Neutrophil (primary cell): ENCODE data around the gene STARD10.

Experiments
- H3K27ac ChIP-seq: fragments of 200-600 bp; sonication (generic); 2 replicates; pipeline ENCODE4 v1.5.1; 2016; ENCODE audit warnings: mild to moderate bottlenecking, moderate library complexity
- H3K27me3 ChIP-seq: fragments of 200-600 bp; sonication (generic); 2 replicates; pipeline ENCODE4 v1.6.0; 2016; ENCODE audit warnings: mild to moderate bottlenecking
- H3K36me3 ChIP-seq: fragments of 200-600 bp; sonication (generic); 2 replicates; pipeline ENCODE4 v1.5.1; 2017
- H3K4me1 ChIP-seq, 2 experiments: fragments of 200-600 bp in 1 of 2; sonication (generic) in 1 of 2; 1 replicate in 1 of 2; 2 replicates in 1 of 2; pipeline versions ENCODE4 v1.5.1 to v1.6.1; 2013 to 2016; ENCODE audit warnings: low read depth in 1 of 2, low read length in 1 of 2, mild to moderate bottlenecking in 1 of 2, moderate library complexity in 1 of 2; ENCODE audit not compliant: control insufficient read depth in 1 of 2, insufficient read depth in 1 of 2
- H3K4me3 ChIP-seq, 2 experiments: fragments of 200-600 bp in 1 of 2; sonication (generic) in 1 of 2; 1 replicate in 1 of 2; 2 replicates in 1 of 2; pipeline ENCODE4 v1.5.1; 2013 to 2016; ENCODE audit warnings: low read depth in 1 of 2, low read length in 1 of 2, mild to moderate bottlenecking in 1 of 2, moderate library complexity in 1 of 2
- H3K9me3 ChIP-seq: fragments of 200-600 bp; sonication (generic); 2 replicates; pipeline ENCODE4 v1.5.1; 2016
- TF ChIP-seq, protein P1 (sequence below): fragments of 200-600 bp; sonication (generic); IDR thresholded peaks from 2 replicates; pipeline ENCODE4 v1.5.1; 2016; ENCODE audit warnings: antibody characterized with exemption

The STARD10 gene

DNA sequence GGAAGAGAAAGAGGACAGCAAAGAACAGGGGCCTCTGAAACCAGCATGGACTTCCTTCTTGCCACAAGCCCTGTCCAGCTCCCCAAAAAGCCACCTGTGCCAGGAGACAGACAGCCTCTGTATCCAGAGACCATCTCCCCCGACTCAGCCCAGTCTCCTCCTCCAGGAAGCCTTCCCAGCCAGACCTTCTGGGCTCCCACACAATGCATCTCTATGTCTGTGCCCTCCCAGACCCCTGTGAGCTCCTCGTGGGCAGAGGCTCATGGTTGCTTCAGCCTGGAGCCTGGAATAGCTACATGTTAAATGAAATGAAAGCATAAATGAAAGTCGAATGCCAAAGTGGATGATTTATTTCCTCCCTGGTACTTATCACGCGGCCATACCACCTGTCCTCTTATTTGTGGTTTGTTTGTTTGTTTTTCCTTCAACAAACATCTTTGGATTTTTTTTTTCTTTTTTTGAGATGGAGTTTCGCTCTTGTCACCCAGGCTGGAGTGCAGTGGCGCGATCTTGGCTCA is 34.3 kb downstream of the STARD10 start:
- H3K27ac ChIP-seq: peak overlapping the region; percentile 44
- peaks cover 0 to 13% of the 10 kb centered on the region in 2 experiments for H3K4me1 ChIP-seq
- no peaks in the 10 kb centered on the region for H3K27me3 ChIP-seq
- no peaks in the 10 kb centered on the region for H3K9me3 ChIP-seq
- TF ChIP-seq, protein P1, sequence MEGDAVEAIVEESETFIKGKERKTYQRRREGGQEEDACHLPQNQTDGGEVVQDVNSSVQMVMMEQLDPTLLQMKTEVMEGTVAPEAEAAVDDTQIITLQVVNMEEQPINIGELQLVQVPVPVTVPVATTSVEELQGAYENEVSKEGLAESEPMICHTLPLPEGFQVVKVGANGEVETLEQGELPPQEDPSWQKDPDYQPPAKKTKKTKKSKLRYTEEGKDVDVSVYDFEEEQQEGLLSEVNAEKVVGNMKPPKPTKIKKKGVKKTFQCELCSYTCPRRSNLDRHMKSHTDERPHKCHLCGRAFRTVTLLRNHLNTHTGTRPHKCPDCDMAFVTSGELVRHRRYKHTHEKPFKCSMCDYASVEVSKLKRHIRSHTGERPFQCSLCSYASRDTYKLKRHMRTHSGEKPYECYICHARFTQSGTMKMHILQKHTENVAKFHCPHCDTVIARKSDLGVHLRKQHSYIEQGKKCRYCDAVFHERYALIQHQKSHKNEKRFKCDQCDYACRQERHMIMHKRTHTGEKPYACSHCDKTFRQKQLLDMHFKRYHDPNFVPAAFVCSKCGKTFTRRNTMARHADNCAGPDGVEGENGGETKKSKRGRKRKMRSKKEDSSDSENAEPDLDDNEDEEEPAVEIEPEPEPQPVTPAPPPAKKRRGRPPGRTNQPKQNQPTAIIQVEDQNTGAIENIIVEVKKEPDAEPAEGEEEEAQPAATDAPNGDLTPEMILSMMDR: no peak
- H3K36me3 ChIP-seq: peaks cover 12% of the 10 kb centered on the region
- no peak overlapping the region for H3K4me3 ChIP-seq

DNA sequence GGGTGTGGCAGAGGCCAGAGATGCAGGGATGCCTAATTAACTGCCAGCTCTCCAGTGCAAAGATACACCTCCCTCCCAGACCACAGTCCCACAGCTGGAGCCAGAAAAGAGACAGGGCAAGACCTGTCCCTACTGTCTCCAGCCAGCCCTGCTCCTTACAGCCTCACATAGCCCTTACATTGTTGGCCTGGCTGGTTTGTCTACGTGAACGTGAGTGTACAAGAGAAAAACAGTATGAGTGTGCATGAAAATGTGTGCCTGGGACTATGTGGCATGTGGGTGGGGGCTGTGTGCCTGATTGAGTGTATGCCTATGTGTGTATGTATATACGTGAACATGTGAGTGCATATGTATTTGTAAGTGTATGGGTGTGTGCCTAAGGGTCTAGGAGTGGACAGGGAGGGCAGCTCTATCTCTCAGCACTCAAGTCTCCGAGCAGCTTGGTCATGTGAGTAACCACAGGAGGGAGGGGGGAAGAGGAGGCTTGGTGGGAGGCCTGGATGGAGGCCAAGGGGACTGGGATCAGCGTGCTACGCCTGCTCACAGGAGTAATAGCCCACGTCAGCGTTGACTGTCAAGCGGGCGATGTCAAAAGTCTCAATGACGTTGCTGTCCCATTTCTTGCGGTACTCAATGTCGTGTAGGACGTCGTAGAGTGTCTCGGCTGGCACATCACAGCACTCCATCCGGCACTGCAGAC is 35.0 kb downstream of the STARD10 start:
- peaks cover 12% of the 10 kb centered on the region for H3K36me3 ChIP-seq
- H3K27me3 ChIP-seq: no peaks in the 10 kb centered on the region
- TF ChIP-seq, protein P1: no peak
- H3K9me3 ChIP-seq: no peaks in the 10 kb centered on the region
- H3K27ac ChIP-seq: peak overlapping the region; percentile 44
- no peak overlapping the region for H3K4me3 ChIP-seq
- peaks cover 1 to 15% of the 10 kb centered on the region in 2 experiments for H3K4me1 ChIP-seq

DNA sequence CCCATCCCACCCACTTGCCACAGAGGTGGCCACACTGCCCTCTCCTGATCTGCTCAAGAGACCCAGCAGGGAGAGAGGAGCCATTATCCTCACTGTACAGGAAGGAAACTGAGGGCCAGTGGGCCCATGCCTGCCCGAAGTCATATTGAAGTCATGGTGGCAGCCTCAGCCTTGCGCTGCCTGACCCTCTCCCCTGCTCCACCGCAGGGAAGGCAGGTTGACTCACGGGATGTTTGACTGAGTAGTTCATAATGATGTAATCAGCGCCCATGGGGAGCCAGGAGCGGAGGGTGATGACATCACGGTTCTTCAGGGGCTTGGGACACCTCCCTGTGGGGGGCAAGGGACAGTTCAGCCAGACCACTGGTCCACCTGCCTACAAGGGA is 35.5 kb downstream of the STARD10 start:
- Histone ChIP-seq H3K27me3 (no peaks in the 10 kb centered on the region), H3K4me3 (no peak overlapping the region), H3K36me3 (peaks cover 12% of the 10 kb centered on the region), H3K9me3 (no peaks in the 10 kb centered on the region), H3K27ac (peak overlapping the region; percentile 44), H3K4me1 (peaks cover 6 to 20% of the 10 kb centered on the region in 2 experiments)
- TF ChIP-seq, protein P1: no peak

DNA sequence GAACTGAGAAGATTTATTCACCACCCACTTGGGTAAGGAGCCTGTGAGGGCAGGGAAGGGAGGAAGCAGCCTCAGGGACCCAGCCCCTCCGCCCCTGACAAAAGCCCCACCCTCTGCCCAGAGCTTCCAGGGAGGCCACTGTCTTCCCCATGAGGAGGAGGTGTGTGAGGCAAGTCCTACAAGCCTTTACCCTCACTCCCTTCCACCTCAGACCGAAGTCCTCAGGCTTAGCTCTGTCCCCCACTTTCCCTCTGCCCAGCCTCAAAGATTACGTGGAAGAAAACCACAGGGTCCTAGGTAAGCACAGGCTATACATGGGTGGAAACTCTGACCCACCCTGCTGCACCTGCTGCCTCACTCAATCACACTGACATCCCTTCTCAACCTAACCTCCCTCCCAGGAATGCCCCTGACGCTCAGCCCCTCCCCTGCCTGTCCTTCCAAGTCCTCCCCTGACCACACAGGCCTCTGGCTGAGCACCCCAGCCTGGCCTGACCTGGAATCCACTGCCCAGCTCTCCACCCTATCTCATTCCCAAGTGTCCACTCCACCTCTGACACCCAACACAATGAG is 38.0 kb downstream of the STARD10 start:
- Histone ChIP-seq H3K9me3 (no peaks in the 10 kb centered on the region), H3K36me3 (peaks cover 12% of the 10 kb centered on the region), H3K4me1 (peaks cover 26 to 38% of the 10 kb centered on the region in 2 experiments), H3K4me3 (no peak overlapping the region), H3K27ac (no peak overlapping the region), H3K27me3 (no peaks in the 10 kb centered on the region)
- TF ChIP-seq, protein P1: no peak

DNA sequence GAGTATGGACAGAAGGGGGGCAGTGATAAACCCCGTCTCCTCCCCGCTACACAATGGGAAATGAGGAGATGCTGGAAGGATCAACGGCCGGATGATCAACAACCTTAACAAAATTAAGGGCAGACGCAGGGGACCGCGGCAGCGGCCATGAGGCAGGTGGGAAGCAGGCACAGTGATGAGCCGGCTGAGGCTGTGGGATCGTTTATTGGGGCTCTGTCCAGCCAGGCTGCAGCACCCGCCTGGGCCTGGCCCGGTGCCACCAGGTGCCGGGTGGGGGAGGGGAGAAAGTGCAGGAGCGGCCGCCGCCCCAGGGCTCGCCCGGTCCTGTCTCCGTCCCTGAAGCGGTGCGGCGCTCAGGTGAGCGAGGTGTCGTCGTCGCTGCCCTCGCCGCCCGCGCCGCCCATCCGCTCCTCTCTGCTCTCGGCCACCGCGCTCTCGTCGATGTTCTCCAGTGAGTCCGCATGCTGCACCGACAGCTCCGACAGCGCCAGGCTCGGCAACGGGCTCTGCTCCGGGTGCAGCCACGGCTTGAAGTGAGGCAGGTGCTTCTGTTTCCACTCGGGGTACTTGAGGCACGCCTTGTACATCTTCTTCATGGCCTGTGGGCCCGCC is 39.2 kb downstream of the STARD10 start:
- Histone ChIP-seq H3K4me1 (peaks cover 37 to 49% of the 10 kb centered on the region in 2 experiments), H3K27ac (no peak overlapping the region), H3K27me3 (no peaks in the 10 kb centered on the region), H3K9me3 (no peaks in the 10 kb centered on the region), H3K36me3 (peaks cover 12% of the 10 kb centered on the region), H3K4me3 (no peak overlapping the region)
- TF ChIP-seq, protein P1: no peak
